Urothelium cell line (cell line): ENCODE results near the gene CUBN.

ENCODE experiments used
- DNase-seq: peaks from one replicate; pipeline ENCODE4 v3.0.0; 2011; ENCODE audit warnings: low spot score, mixed read lengths
- FAIRE-seq: peaks from 2 replicates; lab custom pipeline; 2011; peaks lifted over from hg19 to GRCh38; lab: Jason Lieb, UNC

Gene CUBN

GRCh38 chr10:17075533-17076359 is 53.9 kb downstream of the CUBN start:
- no peak for FAIRE-seq
- peak; percentile 43 for DNase-seq

- peak; percentile 26 for DNase-seq
- FAIRE-seq: no peak
Measured at GRCh38 chr10:17074541-17074847, 55.1 kb downstream of the CUBN start.

GRCh38 chr10:17073725-17074540 is 55.7 kb downstream of the CUBN start:
- peak; percentile 50 for FAIRE-seq
- DNase-seq: no peak

- FAIRE-seq (no peak), DNase-seq (no peak)
Measured at GRCh38 chr10:17068953-17069352, 60.7 kb downstream of the CUBN start.

- FAIRE-seq (no peak), DNase-seq (no peak)
Measured at GRCh38 chr10:17067376-17068264, 62.0 kb downstream of the CUBN start.

- no peak for DNase-seq
- FAIRE-seq: no peak
Measured at GRCh38 chr10:17066807-17067206, 62.8 kb downstream of the CUBN start.

GRCh38 chr10:17066000-17066399 is 63.6 kb downstream of the CUBN start:
- no peak for DNase-seq
- peak; percentile 20 for FAIRE-seq

- no peak for DNase-seq
- FAIRE-seq: no peak
Measured at GRCh38 chr10:17065273-17065672, 64.3 kb downstream of the CUBN start.

- no peak for FAIRE-seq
- no peak for DNase-seq
Measured at GRCh38 chr10:17064435-17064834, 65.2 kb downstream of the CUBN start.

GRCh38 chr10:17062955-17063484 is 66.6 kb downstream of the CUBN start:
- peak; percentile 82 for DNase-seq
- FAIRE-seq: peak; percentile 32

GRCh38 chr10:17062493-17062892 is 67.1 kb downstream of the CUBN start:
- FAIRE-seq (peak; percentile 23), DNase-seq (peak; percentile 47)

GRCh38 chr10:17062009-17062408 is 67.6 kb downstream of the CUBN start:
- DNase-seq (peak; percentile 27), FAIRE-seq (no peak)

- DNase-seq (no peak), FAIRE-seq (no peak)
Measured at GRCh38 chr10:17061418-17061817, 68.2 kb downstream of the CUBN start.

- FAIRE-seq: no peak
Measured at GRCh38 chr10:17060289-17060688, 69.3 kb downstream of the CUBN start.

GRCh38 chr10:17059197-17059688 is 70.4 kb downstream of the CUBN start:
- DNase-seq: peak; percentile 62

More at GRCh38 chr10:17060289-17060688, 69.3 kb downstream of the CUBN start:
- no peak for DNase-seq

GRCh38 chr10:17058093-17058492 is 71.5 kb downstream of the CUBN start:
- no peak for FAIRE-seq
- no peak for DNase-seq

More at GRCh38 chr10:17059197-17059688, 70.4 kb downstream of the CUBN start:
- FAIRE-seq: peak; percentile 42

- FAIRE-seq: no peak
- no peak for DNase-seq
Measured at GRCh38 chr10:17056781-17057428, 72.7 kb downstream of the CUBN start.

- no peak for FAIRE-seq
- no peak for DNase-seq
Measured at GRCh38 chr10:17053513-17053912, 76.1 kb downstream of the CUBN start.

- FAIRE-seq: no peak
- no peak for DNase-seq
Measured at GRCh38 chr10:17053061-17053460, 76.5 kb downstream of the CUBN start.

GRCh38 chr10:17051851-17052250 is 77.8 kb downstream of the CUBN start:
- no peak for DNase-seq
- no peak for FAIRE-seq
